Right forelimb (tissue), 1 donor: Measurements from ENCODE around the gene TEDDM1.
"Not testable (repeated sequence)": the region's sequence is repeated elsewhere in the genome, so short reads cannot be mapped to it uniquely, and the experiment has no call there.

Experiments used
- DNase-seq: peaks from one replicate; pipeline ENCODE4 v3.0.0-alpha.2; 2018

TEDDM1 gene, protein sequence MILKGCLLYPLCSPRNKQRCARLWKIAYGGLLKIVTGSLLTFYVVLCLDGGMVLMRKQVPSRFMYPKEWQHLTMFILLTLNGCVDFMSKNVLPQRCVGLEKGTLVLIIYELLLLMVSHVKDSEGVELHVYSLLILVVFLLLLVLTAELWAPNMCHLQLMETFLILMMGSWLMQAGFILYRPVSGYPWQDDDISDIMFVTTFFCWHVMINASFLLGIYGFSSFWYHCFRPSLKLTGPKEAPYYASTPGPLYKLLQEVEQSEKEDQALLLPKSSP

GRCh38 chr1:182400567-182400966 is at the start of gene TEDDM1:
TEDDM1 (minus strand) TSS chr1:182400667; CDS start chr1:182400485, 182 bp downstream.
- DNase-seq, result no peak

DNA sequence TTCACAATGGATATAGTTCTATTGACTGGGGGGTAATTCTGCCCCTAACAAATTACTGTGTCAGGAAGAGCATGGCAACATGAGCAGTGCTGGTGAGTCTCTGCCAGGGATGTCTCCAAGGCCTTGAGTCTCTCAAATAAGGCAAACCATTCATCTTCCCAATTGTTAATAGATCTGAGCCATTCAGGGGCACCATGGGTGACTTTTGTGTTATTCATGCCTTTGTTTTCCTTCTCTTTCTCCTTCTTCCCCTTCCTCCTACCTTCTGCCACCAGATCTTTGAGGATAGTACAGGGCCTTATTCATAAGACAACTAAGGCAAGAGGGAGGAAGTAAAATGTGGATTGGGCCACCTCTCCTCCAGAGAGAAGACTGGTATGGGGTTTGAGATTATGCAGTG is 49.6 kb upstream of the TEDDM1 start, which contains the start of gene RGSL1:
RGSL1 (plus strand) TSS at position 60 of the 400 bp plus-strand sequence; CDS start at position 80, 20 bp downstream.
- no peak for DNase-seq

DNA sequence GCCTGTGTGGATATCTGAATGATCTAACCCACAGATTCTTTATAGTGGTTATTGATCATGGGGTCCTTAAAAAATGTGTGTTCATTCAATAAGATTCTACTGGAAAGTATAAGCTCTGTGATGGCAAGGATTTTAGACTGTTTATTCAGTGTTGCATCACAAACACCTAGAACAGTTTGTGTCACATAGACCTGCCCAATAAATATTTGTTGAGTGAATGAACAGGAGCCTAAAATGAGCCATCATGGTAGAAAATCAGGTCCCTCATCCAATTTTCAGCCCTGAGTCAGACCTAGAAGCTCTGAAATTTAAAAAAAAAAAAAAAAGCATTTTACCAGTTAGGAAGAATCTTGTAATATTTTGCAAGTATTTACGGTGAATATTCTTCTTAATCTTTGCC is 47.2 kb upstream of the TEDDM1 start:
- DNase-seq, result no peak

DNA sequence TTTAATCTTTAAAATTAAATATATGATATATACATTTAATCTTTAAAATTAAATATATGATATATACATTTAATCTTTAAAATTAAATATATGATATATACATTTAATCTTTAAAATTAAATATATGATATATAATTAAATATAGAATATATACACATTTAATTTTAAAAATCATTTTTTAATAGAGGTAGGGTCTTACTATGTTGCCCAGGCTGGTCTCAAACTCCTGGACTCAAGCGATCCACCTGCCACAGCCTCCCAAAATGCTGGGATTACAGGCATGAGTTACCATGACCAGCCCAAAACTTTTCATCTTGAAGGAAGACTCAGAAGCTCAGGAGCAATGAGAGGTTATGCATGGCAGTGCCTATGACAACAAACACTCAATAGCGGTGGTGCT is 46.7 kb upstream of the TEDDM1 start:
- DNase-seq, result not testable (repeated sequence)

DNA sequence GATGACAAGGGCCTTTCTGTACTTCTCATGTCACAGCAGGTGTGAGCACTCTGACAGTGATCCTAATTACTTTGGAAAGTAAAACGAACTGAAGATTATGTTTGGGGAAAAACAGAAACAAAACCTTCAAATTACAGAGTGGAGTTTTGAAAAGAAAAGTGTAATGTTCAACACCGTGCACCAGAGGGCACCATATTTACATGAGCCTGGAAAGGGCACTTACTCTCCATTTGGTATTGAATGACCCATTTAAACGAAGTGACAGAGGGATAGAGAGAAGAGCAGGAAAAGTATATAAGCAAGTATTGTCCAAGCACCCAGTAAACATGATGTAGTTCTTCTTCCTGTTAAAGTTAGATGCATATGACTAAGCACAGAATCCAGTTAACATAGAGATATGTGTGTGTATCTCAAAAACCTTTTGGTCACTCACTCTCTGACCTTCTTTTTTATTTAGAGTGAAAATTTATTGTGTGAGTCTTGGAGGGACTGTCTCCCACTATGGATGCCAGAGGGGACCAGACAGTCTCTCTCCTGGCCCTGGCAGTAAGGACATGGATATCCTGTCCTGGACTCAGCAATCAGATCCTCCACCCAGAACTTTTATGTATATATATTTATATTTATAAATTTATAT is 45.7 kb upstream of the TEDDM1 start:
- no peak for DNase-seq

GRCh38 chr1:182444497-182444896 is 44.0 kb upstream of the TEDDM1 start:
- no peak for DNase-seq

DNA sequence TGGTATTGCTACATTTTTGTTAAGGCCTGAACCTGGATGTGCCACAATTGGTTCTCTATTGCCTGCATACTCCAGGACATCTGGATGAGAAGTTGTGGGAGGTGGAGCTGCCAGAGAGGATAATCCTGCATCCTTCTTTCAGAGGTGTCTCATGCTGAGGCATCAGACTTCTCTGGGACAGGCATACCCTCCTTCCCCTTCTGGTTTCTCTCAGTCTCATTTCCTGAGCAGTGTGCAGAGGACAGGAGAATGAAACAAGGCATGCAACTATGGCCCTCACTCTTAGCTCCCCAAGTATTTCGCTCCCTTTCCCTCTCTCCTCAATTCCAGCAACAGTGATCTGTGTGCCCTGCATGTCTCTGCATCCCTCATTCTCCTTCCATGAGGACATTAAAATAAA is 41.9 kb upstream of the TEDDM1 start:
- no peak for DNase-seq

DNA sequence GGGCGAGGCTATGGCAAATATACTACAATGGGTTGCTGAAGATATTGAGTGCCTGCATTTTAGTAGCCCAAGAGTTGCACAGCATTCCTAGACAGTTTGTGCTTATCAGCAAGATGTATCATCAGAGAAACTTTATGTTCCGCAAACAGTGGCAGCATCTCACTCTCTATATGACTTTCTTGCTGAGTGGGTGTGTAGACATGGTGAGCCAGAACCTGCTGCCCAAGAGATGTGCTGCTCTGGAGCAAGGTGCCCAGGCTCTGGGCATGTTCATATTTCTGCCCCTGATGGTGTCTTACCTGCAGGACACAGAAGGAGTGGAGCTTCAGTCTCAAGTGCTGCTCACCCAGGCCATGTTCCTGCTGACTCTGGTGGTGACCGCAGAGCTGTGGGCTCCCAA is 41.3 kb upstream of the TEDDM1 start:
- DNase-seq, result no peak

- DNase-seq, result no peak
Observed at GRCh38 chr1:182438326-182438725, 37.9 kb upstream of the TEDDM1 start.

GRCh38 chr1:182433580-182433979 is 33.1 kb upstream of the TEDDM1 start:
- no peak for DNase-seq

- no peak for DNase-seq
Observed at GRCh38 chr1:182431278-182431677, 30.8 kb upstream of the TEDDM1 start.

DNA sequence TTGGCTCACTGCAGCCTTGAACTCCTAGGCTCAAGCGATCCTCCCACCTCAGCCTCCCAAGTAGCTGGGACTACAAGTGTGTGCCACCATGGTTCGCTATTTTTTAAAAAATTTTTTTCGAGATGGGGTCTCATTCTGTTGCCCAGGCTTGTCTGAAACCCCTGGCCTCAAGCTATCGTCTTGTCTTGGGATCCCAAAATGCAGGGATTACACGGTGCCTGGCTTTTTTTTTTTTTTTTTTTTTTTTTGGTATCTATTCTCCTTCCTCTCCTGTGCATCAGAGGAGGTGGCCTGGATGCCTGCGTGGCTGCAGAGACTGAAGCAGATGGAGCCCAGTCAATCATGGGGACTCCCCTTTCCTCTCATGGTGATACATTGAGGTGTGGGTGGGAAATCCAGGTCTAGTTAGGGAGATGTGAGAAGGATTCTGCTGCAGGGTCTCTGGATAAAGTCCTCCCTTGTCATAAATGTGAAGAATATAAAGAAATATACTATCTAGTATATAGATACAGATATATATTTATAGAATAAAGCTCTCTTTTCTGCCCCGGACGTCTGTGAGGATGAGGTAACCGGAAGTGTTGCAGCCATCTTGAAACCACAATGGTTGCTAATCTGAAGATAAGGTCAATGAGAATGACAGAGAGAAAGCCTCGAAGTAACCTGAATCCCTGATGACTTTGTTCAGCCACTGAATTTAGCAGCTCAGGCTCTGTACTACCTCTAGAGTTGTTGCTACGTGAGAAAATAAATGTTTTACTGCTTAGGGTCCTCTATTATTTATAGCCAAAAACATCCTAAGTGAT is 30.0 kb upstream of the TEDDM1 start:
- no peak for DNase-seq

DNA sequence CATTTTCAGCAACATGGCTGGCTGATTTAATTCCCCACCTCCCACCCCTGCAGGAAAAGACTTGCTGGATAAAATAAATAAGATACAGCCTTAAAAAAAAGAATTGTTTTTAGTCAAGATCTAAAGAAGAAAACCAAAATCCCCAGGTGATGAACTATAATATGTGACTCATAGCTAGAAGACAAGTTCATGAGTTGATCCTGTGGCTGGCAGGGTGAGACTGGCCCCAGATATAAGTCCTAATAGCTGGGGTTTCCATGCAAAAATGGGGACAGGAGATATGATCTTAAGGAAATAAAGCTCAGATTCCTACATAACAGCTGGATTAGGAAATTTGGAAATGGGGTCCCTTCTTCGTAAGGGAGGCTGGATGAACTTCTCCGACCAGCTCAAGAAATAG is 27.6 kb upstream of the TEDDM1 start:
- no peak for DNase-seq

GRCh38 chr1:182426442-182427430 is 26.3 kb upstream of the TEDDM1 start:
- no peak for DNase-seq

DNA sequence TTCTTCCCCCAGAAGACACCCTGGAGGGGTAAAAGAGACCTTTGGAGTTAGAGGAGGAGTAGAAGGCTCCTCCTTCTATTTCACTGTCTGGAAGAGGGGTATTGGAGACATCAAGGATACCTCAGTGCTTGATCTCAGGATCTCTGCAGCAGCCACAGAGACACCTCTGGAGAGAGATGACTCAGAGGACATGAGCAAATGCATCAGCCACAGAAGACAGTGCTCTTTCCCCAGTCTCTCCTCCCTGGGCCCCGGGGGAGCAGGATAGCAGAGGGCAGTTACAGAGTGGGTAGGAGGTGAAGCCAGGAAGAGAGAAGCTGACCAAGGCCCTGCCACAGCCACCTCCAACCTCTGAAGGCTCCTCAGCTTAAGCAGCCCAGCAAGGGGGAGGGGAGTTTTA is 15.3 kb upstream of the TEDDM1 start:
- no peak for DNase-seq

- DNase-seq, result no peak
Observed at GRCh38 chr1:182413969-182414368, 13.5 kb upstream of the TEDDM1 start.

- no peak for DNase-seq
Observed at GRCh38 chr1:182413486-182413885, 13.0 kb upstream of the TEDDM1 start.

DNA sequence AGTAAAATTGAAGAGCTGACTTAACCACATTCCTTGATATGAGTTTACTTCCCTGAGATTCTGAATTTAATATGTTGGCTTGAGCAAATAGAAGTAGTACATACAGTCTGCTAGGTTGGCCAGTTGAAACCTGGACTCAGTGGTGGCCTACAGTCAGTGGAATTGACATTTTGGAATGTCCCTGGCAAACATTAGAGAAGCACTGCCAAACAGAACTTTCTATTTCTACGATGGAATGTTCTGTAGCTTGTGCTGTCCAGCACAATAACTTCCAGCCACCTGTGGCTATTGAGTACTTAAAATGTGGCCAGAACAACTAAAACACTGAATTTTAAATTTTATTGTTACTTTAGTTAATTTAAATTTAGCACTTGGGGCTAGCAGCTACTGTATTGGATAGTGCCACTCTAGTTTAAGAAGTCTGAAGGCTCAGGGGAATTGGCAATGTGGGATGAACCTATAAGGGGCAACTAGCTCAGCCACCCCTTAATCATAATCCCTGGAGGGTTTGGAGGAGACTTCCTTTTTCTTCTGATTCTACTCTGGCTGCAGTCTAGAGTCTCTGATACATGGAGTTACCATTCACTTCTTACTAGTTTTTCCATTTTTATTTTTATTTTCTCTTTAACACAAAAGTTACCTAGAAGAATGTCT is 10.3 kb upstream of the TEDDM1 start:
- no peak for DNase-seq

DNA sequence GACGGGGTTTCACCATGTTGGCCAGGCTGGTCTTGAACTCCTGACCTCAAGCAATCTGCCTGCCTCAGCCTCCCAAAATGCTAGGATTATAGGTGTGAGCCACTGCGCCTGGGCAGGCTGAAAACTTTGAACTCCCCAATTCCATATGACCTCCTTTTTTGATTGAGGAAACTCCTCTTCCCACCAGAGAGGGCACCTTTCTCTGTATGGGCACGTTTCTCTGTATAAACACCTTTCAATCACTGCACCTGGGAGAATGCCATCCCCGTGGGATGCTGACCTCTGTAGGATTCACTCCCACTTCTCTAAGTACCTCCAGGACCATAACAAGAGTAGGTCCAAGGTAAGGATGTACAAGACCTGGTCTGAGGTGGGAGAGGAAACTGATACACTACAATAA is 9.7 kb upstream of the TEDDM1 start:
- no peak for DNase-seq

- DNase-seq, result no peak
Observed at GRCh38 chr1:182408435-182409075, 8.1 kb upstream of the TEDDM1 start.

- no peak for DNase-seq
Observed at GRCh38 chr1:182407724-182408123, 7.3 kb upstream of the TEDDM1 start.

- DNase-seq, result no peak
Observed at GRCh38 chr1:182406012-182406411, 5.5 kb upstream of the TEDDM1 start.
